ENCODE data around the gene CHKA. TPM values are rescaled to one million over a fixed set of nuclear protein-coding genes. Genes with fewer than 3 reads are reported as not detected.

The CHKA gene
- total RNA-seq, 2 experiments from 2014 or later: 15.8 to 16.7 TPM

DNA sequence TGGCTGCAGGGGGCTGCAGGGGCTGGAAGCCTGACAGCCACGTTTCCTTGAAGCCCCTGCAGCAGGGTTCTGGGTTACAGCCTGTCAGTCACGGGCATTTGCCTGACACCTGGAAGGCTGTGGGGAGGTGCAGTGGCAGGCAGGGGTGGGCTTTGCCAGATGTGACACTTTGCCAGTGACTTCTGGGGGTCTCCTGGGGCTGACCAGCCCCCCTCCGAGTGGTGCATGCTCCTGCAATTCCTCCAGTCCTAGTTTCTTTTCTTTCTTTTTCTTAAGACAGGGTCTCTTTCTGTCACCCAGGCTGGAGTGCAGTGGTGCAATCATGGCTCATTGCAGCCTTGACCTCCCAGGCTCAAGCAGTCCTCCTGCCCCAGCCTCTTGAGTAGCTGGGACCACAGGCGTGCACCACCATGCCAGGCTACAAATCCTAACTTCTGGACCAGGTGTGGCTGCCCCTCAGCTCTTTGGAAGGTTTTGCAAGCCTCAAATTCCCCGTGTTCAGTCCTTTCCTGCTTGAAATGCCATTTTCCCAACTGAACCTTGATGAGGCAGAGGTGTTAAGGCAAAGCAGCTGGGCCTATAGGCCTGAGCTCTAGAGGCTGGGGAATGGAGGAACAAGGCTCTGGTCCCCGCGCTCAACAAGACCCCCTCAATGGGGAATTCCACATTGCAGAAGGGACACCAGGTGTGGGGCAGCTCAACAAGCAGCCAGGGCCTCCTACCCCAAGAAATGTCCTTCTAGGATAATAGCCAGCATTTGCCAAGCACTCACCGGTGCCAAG, 20.2 kb upstream of the CHKA start:
- CTCF ChIA-PET: no interaction called here
- POLR2A ChIA-PET: interaction anchor here (0.6 to 1.6 kb wide), 3 partner anchors 16 to 88 kb away, joined by 3 to 5 read pairs (median 3); partner anchors contain the start of gene CHKA
- Mint-ChIP-seq H3K4me1 (ENCODE audit: low read depth) (peaks cover 13% of the 10 kb centered on the region), H3K9me3 (no peaks in the 10 kb centered on the region), H3K36me3 (ENCODE audit: low read depth) (no peaks in the 10 kb centered on the region), H3K27me3 (no peaks in the 10 kb centered on the region), H3K4me3 (no peak overlapping the region), H3K27ac (no peak overlapping the region)
- intact Hi-C loops (cut with micrococcal nuclease): no loop called here
- TF ChIP-seq, protein P1, sequence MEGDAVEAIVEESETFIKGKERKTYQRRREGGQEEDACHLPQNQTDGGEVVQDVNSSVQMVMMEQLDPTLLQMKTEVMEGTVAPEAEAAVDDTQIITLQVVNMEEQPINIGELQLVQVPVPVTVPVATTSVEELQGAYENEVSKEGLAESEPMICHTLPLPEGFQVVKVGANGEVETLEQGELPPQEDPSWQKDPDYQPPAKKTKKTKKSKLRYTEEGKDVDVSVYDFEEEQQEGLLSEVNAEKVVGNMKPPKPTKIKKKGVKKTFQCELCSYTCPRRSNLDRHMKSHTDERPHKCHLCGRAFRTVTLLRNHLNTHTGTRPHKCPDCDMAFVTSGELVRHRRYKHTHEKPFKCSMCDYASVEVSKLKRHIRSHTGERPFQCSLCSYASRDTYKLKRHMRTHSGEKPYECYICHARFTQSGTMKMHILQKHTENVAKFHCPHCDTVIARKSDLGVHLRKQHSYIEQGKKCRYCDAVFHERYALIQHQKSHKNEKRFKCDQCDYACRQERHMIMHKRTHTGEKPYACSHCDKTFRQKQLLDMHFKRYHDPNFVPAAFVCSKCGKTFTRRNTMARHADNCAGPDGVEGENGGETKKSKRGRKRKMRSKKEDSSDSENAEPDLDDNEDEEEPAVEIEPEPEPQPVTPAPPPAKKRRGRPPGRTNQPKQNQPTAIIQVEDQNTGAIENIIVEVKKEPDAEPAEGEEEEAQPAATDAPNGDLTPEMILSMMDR (IDR thresholded peaks at IDR 0.05): no peak
- DNase-seq: no peak
- ATAC-seq: peak; percentile 14

DNA sequence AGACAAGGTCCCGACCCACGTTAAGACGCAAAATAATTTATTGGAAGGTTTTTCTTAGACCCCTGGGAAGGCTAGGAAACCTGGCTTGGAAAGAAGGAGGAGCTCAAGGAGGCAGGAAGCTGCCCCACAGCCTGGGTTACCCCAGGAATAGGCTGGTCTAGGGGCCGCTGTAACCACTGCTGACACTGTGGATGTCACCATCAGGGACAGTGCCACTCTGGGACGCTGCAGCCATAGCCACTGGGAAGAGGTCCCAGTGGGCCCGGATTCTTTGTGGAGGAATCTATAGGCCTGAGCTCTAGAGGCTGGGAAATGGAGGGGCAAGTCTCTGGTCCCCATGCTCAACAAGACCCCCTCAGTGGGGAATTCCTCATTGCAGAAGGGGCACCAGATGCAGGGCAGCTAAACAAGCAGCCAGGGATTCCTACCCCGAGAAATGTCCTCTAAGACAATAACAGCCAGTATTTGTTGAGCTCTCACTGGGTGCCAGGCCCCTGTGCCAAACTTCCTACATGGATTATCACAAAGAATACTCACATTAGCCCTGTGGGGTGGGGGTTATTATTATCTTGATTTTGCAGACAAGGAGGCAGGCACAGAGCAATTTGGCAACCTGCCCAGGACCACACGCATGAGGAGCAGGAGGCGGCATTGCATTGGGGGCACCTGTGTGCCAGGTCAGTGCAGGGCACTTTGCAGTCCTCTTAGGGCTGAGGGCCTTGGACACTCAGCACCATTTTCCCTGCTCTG, 19.5 kb upstream of the CHKA start:
- TF ChIP-seq, protein P1 (IDR thresholded peaks at IDR 0.05): no peak
- ATAC-seq (no peak), DNase-seq (no peak)
- POLR2A ChIA-PET: no interaction called here
- CTCF ChIA-PET: no interaction called here
- Mint-ChIP-seq H3K4me3 (no peak overlapping the region), H3K27me3 (no peaks in the 10 kb centered on the region), H3K4me1 (ENCODE audit: low read depth) (peaks cover 13% of the 10 kb centered on the region), H3K9me3 (no peaks in the 10 kb centered on the region), H3K36me3 (ENCODE audit: low read depth) (no peaks in the 10 kb centered on the region), H3K27ac (no peak overlapping the region)
- intact Hi-C loops (cut with micrococcal nuclease): no loop called here

DNA sequence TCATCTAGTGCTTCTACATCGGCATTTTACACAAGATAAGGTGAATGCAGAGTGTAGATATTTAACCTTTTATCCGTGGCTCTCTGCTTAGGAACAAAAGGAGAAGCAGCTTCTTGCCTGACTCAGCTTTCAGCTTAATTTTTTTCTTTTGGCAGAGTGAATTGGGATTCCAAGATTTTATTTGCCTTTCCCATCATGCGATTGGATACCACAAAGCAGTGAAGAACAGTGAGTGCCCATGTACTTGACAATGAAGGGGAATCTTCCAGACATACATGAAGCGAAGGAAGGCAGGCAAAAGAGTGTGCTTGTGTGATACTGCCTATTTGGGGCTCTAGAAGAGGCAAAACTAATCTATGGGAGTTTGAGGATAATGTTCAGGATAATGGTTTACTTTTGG, 17.0 kb upstream of the CHKA start:
- ATAC-seq (no peak), DNase-seq (no peak)
- peaks cover 2% of the 10 kb centered on the region for H3K36me3 Mint-ChIP-seq (ENCODE audit: low read depth)
- H3K4me3 Mint-ChIP-seq: no peak overlapping the region
- H3K9me3 Mint-ChIP-seq: peaks cover 3% of the 10 kb centered on the region
- CTCF ChIA-PET: no interaction called here
- H3K4me1 Mint-ChIP-seq (ENCODE audit: low read depth): peaks cover 13% of the 10 kb centered on the region
- TF ChIP-seq, protein P1 (IDR thresholded peaks at IDR 0.05): no peak
- no peak overlapping the region for H3K27ac Mint-ChIP-seq
- intact Hi-C loops (cut with micrococcal nuclease): no loop called here
- no peaks in the 10 kb centered on the region for H3K27me3 Mint-ChIP-seq
- POLR2A ChIA-PET: no interaction called here

DNA sequence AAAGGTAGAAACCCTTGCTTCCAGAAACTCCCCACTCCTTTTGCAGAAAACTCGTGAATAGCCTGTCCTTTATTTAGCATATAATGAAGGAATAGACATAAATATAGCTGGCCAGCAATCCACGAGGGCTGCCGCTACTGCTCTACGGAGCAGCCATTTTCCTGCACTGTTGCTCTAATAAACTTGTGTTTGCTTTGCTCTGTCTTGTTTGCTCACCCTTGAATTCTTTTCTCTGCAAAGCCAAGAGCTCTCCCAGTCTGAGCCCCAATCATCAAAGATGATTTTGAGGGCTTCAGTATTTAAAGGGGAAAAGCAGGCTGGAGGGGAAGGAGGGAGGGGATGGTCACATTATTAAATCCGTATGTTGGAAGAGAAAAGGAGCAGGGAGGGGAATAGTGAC, 16.6 kb upstream of the CHKA start:
- Mint-ChIP-seq H3K36me3 (ENCODE audit: low read depth) (peaks cover 3% of the 10 kb centered on the region), H3K4me3 (no peak overlapping the region), H3K4me1 (ENCODE audit: low read depth) (peaks cover 13% of the 10 kb centered on the region), H3K27me3 (no peaks in the 10 kb centered on the region), H3K27ac (no peak overlapping the region), H3K9me3 (peaks cover 3% of the 10 kb centered on the region)
- intact Hi-C loops (cut with micrococcal nuclease): no loop called here
- ChIA-PET CTCF (no interaction called here), POLR2A (no interaction called here)
- DNase-seq (no peak), ATAC-seq (no peak)
- TF ChIP-seq, protein P1 (IDR thresholded peaks at IDR 0.05): no peak

DNA sequence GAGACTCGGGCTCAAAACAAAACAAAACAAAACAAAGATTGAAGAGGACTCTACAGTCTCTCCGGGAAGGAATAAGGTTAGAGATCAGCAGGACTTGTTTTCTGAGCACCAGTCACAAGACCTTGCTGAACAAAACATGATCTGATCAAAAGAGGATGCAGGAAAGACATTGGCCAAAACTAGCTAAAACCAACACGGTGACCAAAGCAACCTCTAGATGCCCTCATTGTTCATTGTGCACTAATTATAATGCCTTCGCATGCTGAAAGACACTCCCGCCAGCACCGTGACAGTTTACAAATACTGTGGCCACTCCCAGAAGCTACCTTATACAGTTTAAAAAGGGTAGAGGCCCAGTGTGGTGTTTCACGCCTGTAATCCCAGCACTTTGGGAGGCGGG, 15.7 kb upstream of the CHKA start:
- H3K4me3 Mint-ChIP-seq: no peak overlapping the region
- intact Hi-C loops (cut with micrococcal nuclease): no loop called here
- no peak overlapping the region for H3K27ac Mint-ChIP-seq
- DNase-seq (no peak), ATAC-seq (no peak)
- H3K36me3 Mint-ChIP-seq (ENCODE audit: low read depth): peaks cover 4% of the 10 kb centered on the region
- POLR2A ChIA-PET: no interaction called here
- peaks cover 6% of the 10 kb centered on the region for H3K4me1 Mint-ChIP-seq (ENCODE audit: low read depth)
- CTCF ChIA-PET: no interaction called here
- H3K9me3 Mint-ChIP-seq: peaks cover 10% of the 10 kb centered on the region
- no peaks in the 10 kb centered on the region for H3K27me3 Mint-ChIP-seq
- TF ChIP-seq, protein P1 (IDR thresholded peaks at IDR 0.05): no peak
